NB4 (cell line): Measurements from ENCODE around the gene SAMD4A.

Experiments
- CTCF ChIP-seq: IDR thresholded peaks from one replicate; pipeline ENCODE4 v1.5.1; 2012; ENCODE audit warnings: low read depth, low read length
- MYC ChIP-seq: IDR thresholded peaks from 2 replicates; pipeline ENCODE4 v1.6.1; 2011; ENCODE audit warnings: low read depth, low read length
- POLR2A ChIP-seq: IDR thresholded peaks from 2 replicates; pipeline ENCODE4 v1.6.1; 2011; ENCODE audit warnings: mild to moderate bottlenecking; ENCODE audit not compliant: insufficient read length; ENCODE audit errors: extremely low read depth
- TF ChIP-seq, protein P1 (sequence below): IDR thresholded peaks from 2 replicates; pipeline ENCODE4 v1.6.1; 2011; ENCODE audit warnings: low read depth, low read length

GRCh38 chr14:54687750-54688119 is 120.8 kb downstream of the SAMD4A start:
- TF ChIP-seq CTCF, result no peak
- no peak for TF ChIP-seq MYC
- TF ChIP-seq, protein P1, sequence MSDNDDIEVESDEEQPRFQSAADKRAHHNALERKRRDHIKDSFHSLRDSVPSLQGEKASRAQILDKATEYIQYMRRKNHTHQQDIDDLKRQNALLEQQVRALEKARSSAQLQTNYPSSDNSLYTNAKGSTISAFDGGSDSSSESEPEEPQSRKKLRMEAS, result no peak
- TF ChIP-seq POLR2A, result no peak
